CD14-positive monocyte (primary cell): ENCODE results near the gene CDH12. TPM values are rescaled to one million over a fixed set of nuclear protein-coding genes. Genes with fewer than 3 reads are reported as not detected.

Experiments
- DNase-seq, 3 donors: peaks; one replicate each; pipeline ENCODE4 v3.0.0-alpha.2; 2011 to 2022
- H2AFZ ChIP-seq: 2 replicates; pipeline ENCODE4 v1.6.0; 2012; ENCODE audit warnings: mild to moderate bottlenecking, low read depth, low read length, inconsistent platforms; ENCODE audit not compliant: insufficient read depth, poor library complexity, severe bottlenecking
- H3K27ac ChIP-seq, 2 donors: 1 replicate in 1 of 2; 2 replicates in 1 of 2; pipeline ENCODE4 v1.5.1; 2012 to 2013; ENCODE audit warnings: low read length in 2 of 2, control low read depth in 1 of 2, inconsistent platforms in 1 of 2, low read depth in 1 of 2, mild to moderate bottlenecking in 1 of 2
- H3K27me3 ChIP-seq, 2 donors: one replicate each; pipeline versions ENCODE4 v1.6.0 to v1.6.1; 2011 to 2013; ENCODE audit warnings: low read length in 2 of 2; ENCODE audit not compliant: control insufficient read depth in 2 of 2, insufficient read depth in 2 of 2
- H3K36me3 ChIP-seq, 2 donors: replicated peaks in 1 of 2; 1 replicate in 1 of 2; 2 replicates in 1 of 2; pipeline versions ENCODE4 v1.5.1 to v1.6.1; 2012 to 2013; ENCODE audit warnings: low read length in 2 of 2, control low read depth in 1 of 2, inconsistent platforms in 1 of 2, mild to moderate bottlenecking in 1 of 2; ENCODE audit not compliant: insufficient read depth in 2 of 2, control insufficient read depth in 1 of 2
- H3K4me1 ChIP-seq, 2 donors: 1 replicate in 1 of 2; 2 replicates in 1 of 2; pipeline versions ENCODE4 v1.5.1 to v1.6.1; 2012 to 2013; ENCODE audit warnings: low read length in 2 of 2, control low read depth in 1 of 2, inconsistent platforms in 1 of 2, mild to moderate bottlenecking in 1 of 2, moderate library complexity in 1 of 2; ENCODE audit not compliant: insufficient read depth in 2 of 2, control insufficient read depth in 1 of 2
- H3K4me2 ChIP-seq: replicated peaks from 2 replicates; pipeline ENCODE3; 2012; ENCODE audit warnings: low read length, moderate library complexity, mild to moderate bottlenecking; ENCODE audit not compliant: poor library complexity, severe bottlenecking; ENCODE audit errors: extremely low read depth
- H3K4me3 ChIP-seq, 3 experiments: fragments of 200-600 bp in 1 of 3; sonication (generic) in 1 of 3; replicated peaks in 1 of 3; 1 replicate in 2 of 3; 2 replicates in 1 of 3; pipeline ENCODE4 v1.5.1; 2011 to 2013; ENCODE audit warnings: low read length in 3 of 3, mild to moderate bottlenecking in 3 of 3, control low read depth in 2 of 3, low read depth in 2 of 3, inconsistent platforms in 1 of 3, moderate library complexity in 1 of 3
- H3K79me2 ChIP-seq: 2 replicates; pipeline ENCODE4 v1.6.0; 2012; ENCODE audit warnings: mild to moderate bottlenecking, control low read depth, inconsistent platforms, low read length, moderate library complexity; ENCODE audit not compliant: insufficient read depth
- H3K9ac ChIP-seq: 2 replicates; pipeline ENCODE4 v1.6.0; 2017; ENCODE audit warnings: low read length, mild to moderate bottlenecking; ENCODE audit not compliant: insufficient read depth, poor library complexity, severe bottlenecking
- H3K9me3 ChIP-seq, 2 donors: replicated peaks in 1 of 2; 1 replicate in 1 of 2; 2 replicates in 1 of 2; pipeline versions ENCODE4 v1.5.1 to v1.6.1; 2012 to 2013; ENCODE audit warnings: low read length in 2 of 2, control low read depth in 1 of 2; ENCODE audit not compliant: control insufficient read depth in 1 of 2, insufficient read depth in 1 of 2
- H4K20me1 ChIP-seq: 2 replicates; pipeline ENCODE4 v1.6.0; 2012; ENCODE audit warnings: mild to moderate bottlenecking, low read length, control low read depth, moderate library complexity; ENCODE audit not compliant: insufficient read depth
- H3K27ac Mint-ChIP-seq, 7 donors: one replicate each; pipeline ENCODE4 v1.8.0; 2020; ENCODE audit warnings: mild to moderate bottlenecking in 7 of 7, mixed read lengths in 7 of 7, moderate library complexity in 6 of 7, inconsistent platforms in 2 of 7
- H3K27me3 Mint-ChIP-seq, 3 donors: one replicate each; pipeline ENCODE4 v1.8.0; 2021 to 2022; ENCODE audit warnings: low read depth in 3 of 3, mild to moderate bottlenecking in 3 of 3, mixed read lengths in 3 of 3, moderate library complexity in 3 of 3, inconsistent platforms in 1 of 3
- H3K36me3 Mint-ChIP-seq, 2 donors: one replicate each; pipeline ENCODE4 v1.8.0; 2020; ENCODE audit warnings: mixed read lengths in 2 of 2, inconsistent platforms in 1 of 2, mild to moderate bottlenecking in 1 of 2
- H3K4me1 Mint-ChIP-seq: one replicate; pipeline ENCODE4 v1.8.0; 2020; ENCODE audit warnings: mild to moderate bottlenecking, mixed read lengths
- H3K4me3 Mint-ChIP-seq, 2 donors: one replicate each; pipeline ENCODE4 v1.8.0; 2020; ENCODE audit warnings: mild to moderate bottlenecking in 2 of 2, mixed read lengths in 2 of 2, moderate library complexity in 1 of 2
- H3K9me3 Mint-ChIP-seq, 7 donors: one replicate each; pipeline ENCODE4 v1.8.0; 2020 to 2022; ENCODE audit warnings: mixed read lengths in 7 of 7, mild to moderate bottlenecking in 6 of 7, moderate library complexity in 6 of 7, inconsistent platforms in 2 of 7
- WGBS: methylation state at CpG from one replicate; pipeline ENCODE4 v1.1.5; 2013; ENCODE audit warnings: missing lambda C conversion rate; ENCODE audit not compliant: insufficient coverage; 5-methylcytosine and 5-hydroxymethylcytosine counted together
- intact Hi-C, 2 donors: fragments of 100-400 bp; cut with micrococcal nuclease; formaldehyde crosslinking; loops; one replicate each; pipeline versions ENCODE4 v1.15.0 to v1.15.1; 2023
- polyA plus RNA-seq, 3 donors: library from polyadenylated mRNA; depleted of rRNA in 1 of 3; unstranded in 2 of 3; stranded (reverse) in 1 of 3; fragments of 300-500 nt in 2 of 3; fragments of >200 nt in 1 of 3; fragmentation: Illumina TruSeq in 2 of 3; gene quantifications; 1 replicate in 2 of 3; 2 replicates in 1 of 3; pipeline ENCODE4 v1.2.3, GENCODE V29; 2012 to 2021
- TF ChIP-seq, protein P1 (sequence below): fragments of 200-600 bp; IDR thresholded peaks from one replicate; pipeline ENCODE4 v1.8.0; 2022; ENCODE audit warnings: antibody characterized with exemption, mild to moderate bottlenecking

CDH12 gene
- polyA plus RNA-seq, 3 donors: not detected

DNA sequence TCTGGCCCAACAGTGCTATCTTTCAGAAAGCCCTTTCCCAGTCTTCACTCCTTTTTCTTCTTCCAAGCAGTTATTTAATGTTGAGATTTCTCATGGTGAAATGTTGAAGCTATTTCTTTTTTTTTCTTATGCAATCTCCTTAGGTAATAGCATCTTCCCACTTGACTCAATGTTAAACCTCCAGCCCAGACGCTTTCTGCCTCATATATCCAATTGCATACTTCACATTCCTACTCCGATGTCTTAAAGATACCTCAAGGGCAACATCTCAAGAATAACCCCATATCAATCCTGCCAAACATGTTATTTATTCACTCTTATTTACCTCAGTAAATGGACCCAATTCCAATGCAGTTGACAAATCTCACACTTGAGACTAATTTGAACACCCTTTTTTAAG lies 187.3 kb downstream of the CDH12 start:
- Histone ChIP-seq H3K36me3 (no peaks in the 10 kb centered on the region), H3K9ac (no peak overlapping the region), H3K4me1 (no peaks in the 10 kb centered on the region), H3K9me3 (no peaks in the 10 kb centered on the region), H4K20me1 (no peaks in the 10 kb centered on the region), H3K27ac (no peak overlapping the region), H3K79me2 (no peaks in the 10 kb centered on the region), H2AFZ (no peak overlapping the region), H3K4me3 (no peak overlapping the region), H3K27me3 (no peaks in the 10 kb centered on the region), H3K4me2 (no peak overlapping the region)
- Mint-ChIP-seq H3K4me1 (no peaks in the 10 kb centered on the region), H3K9me3 (peaks cover 0 to 2% (median 0%) of the 10 kb centered on the region in 7 donors), H3K27me3 (no peaks in the 10 kb centered on the region), H3K36me3 (no peaks in the 10 kb centered on the region), H3K4me3 (no peak overlapping the region), H3K27ac (no peak overlapping the region)
- DNase-seq: no peak
- TF ChIP-seq, protein P1, sequence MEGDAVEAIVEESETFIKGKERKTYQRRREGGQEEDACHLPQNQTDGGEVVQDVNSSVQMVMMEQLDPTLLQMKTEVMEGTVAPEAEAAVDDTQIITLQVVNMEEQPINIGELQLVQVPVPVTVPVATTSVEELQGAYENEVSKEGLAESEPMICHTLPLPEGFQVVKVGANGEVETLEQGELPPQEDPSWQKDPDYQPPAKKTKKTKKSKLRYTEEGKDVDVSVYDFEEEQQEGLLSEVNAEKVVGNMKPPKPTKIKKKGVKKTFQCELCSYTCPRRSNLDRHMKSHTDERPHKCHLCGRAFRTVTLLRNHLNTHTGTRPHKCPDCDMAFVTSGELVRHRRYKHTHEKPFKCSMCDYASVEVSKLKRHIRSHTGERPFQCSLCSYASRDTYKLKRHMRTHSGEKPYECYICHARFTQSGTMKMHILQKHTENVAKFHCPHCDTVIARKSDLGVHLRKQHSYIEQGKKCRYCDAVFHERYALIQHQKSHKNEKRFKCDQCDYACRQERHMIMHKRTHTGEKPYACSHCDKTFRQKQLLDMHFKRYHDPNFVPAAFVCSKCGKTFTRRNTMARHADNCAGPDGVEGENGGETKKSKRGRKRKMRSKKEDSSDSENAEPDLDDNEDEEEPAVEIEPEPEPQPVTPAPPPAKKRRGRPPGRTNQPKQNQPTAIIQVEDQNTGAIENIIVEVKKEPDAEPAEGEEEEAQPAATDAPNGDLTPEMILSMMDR: no peak
- 88% methylated on average over 2 of the region's 2 CpGs for WGBS
- intact Hi-C loops: no loop called here

DNA sequence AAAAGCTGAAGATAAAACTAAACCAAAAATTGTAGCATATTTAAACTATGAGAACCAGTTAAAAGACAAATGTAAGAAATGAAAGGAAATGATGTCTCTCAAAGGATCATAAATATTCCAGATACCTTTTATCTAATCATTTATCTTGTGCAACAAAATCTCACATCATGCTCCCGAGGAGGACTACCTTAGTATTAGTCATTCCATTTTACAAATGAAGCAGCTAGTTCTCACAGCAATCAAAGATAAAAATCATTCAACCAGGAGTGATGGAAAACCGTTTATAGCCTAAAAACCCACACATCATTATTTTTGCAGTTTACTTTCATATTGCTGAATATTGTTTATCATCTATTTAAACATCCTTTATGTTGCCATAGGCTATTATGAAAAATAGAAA lies 190.0 kb downstream of the CDH12 start:
- no peaks in the 10 kb centered on the region for H3K36me3 Mint-ChIP-seq
- H3K9me3 Mint-ChIP-seq: peaks cover 0 to 5% (median 0%) of the 10 kb centered on the region in 7 donors

More for the DNA sequence above, 190.0 kb downstream of the CDH12 start:
- no peak overlapping the region for H2AFZ ChIP-seq
- H3K9ac ChIP-seq: no peak overlapping the region
- H3K9me3 ChIP-seq: no peaks in the 10 kb centered on the region
- no peaks in the 10 kb centered on the region for H4K20me1 ChIP-seq
- DNase-seq: no peak
- TF ChIP-seq, protein P1: no peak
- no peak overlapping the region for H3K27ac ChIP-seq
- H3K4me3 Mint-ChIP-seq: no peak overlapping the region
- no peak overlapping the region for H3K27ac Mint-ChIP-seq
- H3K4me3 ChIP-seq: no peak overlapping the region
- H3K4me2 ChIP-seq: no peak overlapping the region
- H3K36me3 ChIP-seq: no peaks in the 10 kb centered on the region
- H3K79me2 ChIP-seq: no peaks in the 10 kb centered on the region
- intact Hi-C loops: no loop called here
- no peaks in the 10 kb centered on the region for H3K27me3 Mint-ChIP-seq
- H3K4me1 Mint-ChIP-seq: no peaks in the 10 kb centered on the region
- H3K4me1 ChIP-seq: no peaks in the 10 kb centered on the region
- no peaks in the 10 kb centered on the region for H3K27me3 ChIP-seq
- 100% methylated on average over 1 of the region's 2 CpGs for WGBS
